PFSK-1 (cell line): ENCODE measurements around the gene RBMS3.

ENCODE experiments used
- FOXP2 ChIP-seq: optimal IDR thresholded peaks from 2 replicates; pipeline ENCODE3; 2011; ENCODE audit warnings: borderline replicate concordance, control low read depth, inconsistent platforms; ENCODE audit not compliant: insufficient read depth; ENCODE audit errors: extremely low read length, extremely low read depth
- POLR2AphosphoS5 ChIP-seq: IDR thresholded peaks from 2 replicates; pipeline ENCODE4 v1.6.1; 2012; ENCODE audit warnings: low read depth, mild to moderate bottlenecking, control low read depth, low read length, moderate library complexity
- SIN3A ChIP-seq: IDR thresholded peaks from 2 replicates; pipeline ENCODE4 v1.6.1; 2012; ENCODE audit warnings: mild to moderate bottlenecking, low read length, moderate library complexity, borderline replicate concordance; ENCODE audit not compliant: insufficient read depth
- TAF1 ChIP-seq: IDR thresholded peaks from 2 replicates; pipeline ENCODE4 v1.6.1; 2012; ENCODE audit warnings: low read length, control low read depth, borderline replicate concordance; ENCODE audit not compliant: insufficient read depth
- TF ChIP-seq, protein P1 (sequence below), 2 experiments: IDR thresholded peaks; 2 replicates each; pipeline versions ENCODE4 v1.6.1 to v1.8.0; 2011 to 2012; ENCODE audit warnings: low read depth in 2 of 2, low read length in 2 of 2, control low read depth in 1 of 2, inconsistent platforms in 1 of 2, mild to moderate bottlenecking in 1 of 2, moderate library complexity in 1 of 2; ENCODE audit not compliant: insufficient read depth in 1 of 2

RBMS3 gene

DNA sequence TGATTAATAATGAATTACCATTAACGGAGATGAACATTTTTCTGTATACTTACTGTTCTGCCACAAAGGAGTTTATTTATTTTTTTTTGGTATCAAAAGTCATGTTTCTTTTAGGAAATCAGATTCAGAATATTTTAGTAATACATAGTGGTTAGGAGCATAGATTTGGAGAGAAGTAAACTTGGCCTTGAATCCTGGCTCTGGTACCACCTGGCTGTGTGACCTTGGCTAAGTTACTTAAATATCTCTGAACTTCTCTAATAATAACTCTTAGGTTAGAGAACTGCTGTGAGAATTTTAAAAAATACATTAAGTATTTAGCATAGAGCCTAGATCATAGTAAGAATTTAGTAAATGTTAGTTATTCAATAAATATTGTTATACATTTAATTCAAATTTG, 309.1 kb downstream of the RBMS3 start:
- TF ChIP-seq, protein P1, sequence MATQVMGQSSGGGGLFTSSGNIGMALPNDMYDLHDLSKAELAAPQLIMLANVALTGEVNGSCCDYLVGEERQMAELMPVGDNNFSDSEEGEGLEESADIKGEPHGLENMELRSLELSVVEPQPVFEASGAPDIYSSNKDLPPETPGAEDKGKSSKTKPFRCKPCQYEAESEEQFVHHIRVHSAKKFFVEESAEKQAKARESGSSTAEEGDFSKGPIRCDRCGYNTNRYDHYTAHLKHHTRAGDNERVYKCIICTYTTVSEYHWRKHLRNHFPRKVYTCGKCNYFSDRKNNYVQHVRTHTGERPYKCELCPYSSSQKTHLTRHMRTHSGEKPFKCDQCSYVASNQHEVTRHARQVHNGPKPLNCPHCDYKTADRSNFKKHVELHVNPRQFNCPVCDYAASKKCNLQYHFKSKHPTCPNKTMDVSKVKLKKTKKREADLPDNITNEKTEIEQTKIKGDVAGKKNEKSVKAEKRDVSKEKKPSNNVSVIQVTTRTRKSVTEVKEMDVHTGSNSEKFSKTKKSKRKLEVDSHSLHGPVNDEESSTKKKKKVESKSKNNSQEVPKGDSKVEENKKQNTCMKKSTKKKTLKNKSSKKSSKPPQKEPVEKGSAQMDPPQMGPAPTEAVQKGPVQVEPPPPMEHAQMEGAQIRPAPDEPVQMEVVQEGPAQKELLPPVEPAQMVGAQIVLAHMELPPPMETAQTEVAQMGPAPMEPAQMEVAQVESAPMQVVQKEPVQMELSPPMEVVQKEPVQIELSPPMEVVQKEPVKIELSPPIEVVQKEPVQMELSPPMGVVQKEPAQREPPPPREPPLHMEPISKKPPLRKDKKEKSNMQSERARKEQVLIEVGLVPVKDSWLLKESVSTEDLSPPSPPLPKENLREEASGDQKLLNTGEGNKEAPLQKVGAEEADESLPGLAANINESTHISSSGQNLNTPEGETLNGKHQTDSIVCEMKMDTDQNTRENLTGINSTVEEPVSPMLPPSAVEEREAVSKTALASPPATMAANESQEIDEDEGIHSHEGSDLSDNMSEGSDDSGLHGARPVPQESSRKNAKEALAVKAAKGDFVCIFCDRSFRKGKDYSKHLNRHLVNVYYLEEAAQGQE (IDR thresholded peaks at IDR 0.05; ENCODE audit: insufficient read depth in 1 of 2, low read depth in 2 of 2, low read length in 2 of 2), result no peak
- TF ChIP-seq SIN3A (no peak), TAF1 (no peak), POLR2AphosphoS5 (no peak), FOXP2 (no peak)

DNA sequence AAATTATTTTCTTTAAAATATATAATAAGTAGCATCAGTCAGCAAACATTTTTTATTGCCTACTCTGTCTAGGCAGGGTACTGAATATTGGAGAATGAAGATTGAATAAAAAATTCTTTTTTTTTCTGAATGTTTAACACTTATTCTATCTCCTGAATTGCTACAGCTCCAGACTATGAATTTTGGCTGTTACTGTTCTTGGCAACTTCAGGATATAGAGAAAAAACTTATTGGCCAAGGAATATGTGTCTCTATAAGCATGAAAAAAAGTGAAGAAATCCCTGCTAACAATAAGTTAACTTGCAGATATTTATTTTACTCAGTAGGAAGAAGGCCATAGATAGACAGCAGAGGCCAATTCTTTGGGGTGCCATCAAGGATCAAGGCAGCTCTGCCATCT, 309.6 kb downstream of the RBMS3 start:
- no peak for TF ChIP-seq SIN3A
- TF ChIP-seq POLR2AphosphoS5, result no peak
- TF ChIP-seq, protein P1 (IDR thresholded peaks at IDR 0.05; ENCODE audit: insufficient read depth in 1 of 2, low read depth in 2 of 2, low read length in 2 of 2), result no peak
- TF ChIP-seq TAF1, result no peak

DNA sequence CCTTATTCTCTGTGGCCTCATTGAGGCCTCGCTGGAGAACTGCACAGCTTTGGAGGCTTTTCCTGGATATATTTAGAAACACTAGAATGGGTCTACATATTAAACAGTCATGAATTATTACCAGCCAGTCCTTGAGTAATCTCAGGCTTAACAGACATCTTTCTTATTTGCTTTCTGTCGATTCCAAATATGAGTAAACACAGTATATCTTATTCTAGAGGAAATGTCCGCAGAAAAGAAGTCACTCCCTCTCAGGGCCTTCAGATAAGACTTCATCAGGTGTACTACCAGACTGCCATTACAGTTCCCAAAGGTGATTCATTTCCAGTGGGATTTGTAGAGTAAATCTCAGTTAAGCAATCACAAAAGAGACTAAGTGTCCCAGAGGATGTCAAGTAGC, 310.7 kb downstream of the RBMS3 start:
- TF ChIP-seq FOXP2 (no peak), POLR2AphosphoS5 (no peak), TAF1 (no peak), SIN3A (no peak)
- TF ChIP-seq, protein P1 (IDR thresholded peaks at IDR 0.05; ENCODE audit: insufficient read depth in 1 of 2, low read depth in 2 of 2, low read length in 2 of 2), result no peak

DNA sequence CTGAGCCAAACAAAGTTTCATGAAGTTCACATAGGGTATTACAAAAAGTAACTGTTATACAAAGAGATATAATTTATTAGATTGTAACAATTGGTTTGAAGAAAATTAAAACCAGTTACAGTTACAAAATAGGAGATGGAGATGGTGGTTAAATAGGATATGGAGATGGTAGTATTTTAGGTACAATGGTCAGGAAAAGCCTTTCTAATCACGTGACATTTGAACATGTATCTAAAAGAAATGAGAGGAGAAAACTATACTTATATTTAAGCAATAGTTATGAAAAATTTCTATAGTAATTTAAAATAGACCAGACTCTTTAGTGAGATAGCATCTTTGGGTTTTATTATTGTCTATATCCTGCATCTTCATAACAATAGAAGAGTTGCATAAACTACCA, 312.9 kb downstream of the RBMS3 start:
- no peak for TF ChIP-seq SIN3A
- TF ChIP-seq TAF1, result no peak
- no peak for TF ChIP-seq POLR2AphosphoS5
- TF ChIP-seq, protein P1 (IDR thresholded peaks at IDR 0.05; ENCODE audit: insufficient read depth in 1 of 2, low read depth in 2 of 2, low read length in 2 of 2), result no peak
- no peak for TF ChIP-seq FOXP2

DNA sequence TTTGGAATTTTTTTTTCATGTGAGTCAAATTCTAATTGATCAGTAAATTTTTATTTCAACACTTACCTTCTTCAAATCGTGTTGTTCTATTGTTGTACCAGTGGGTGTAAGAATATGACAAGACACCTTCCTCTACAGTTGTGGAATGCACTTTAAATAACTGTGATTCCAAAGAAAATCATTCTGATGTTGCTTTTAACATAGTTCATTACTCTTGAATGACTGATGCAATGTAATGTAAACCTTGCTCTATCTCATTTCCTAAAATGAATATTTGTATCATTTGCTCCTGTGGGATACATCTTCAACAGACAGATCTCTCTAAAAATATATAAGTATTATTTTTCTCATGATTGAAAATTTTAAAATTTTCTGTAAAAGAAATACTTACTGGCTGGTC, 313.4 kb downstream of the RBMS3 start:
- TF ChIP-seq, protein P1 (IDR thresholded peaks at IDR 0.05; ENCODE audit: insufficient read depth in 1 of 2, low read depth in 2 of 2, low read length in 2 of 2), result no peak
- TF ChIP-seq SIN3A (no peak), FOXP2 (no peak), POLR2AphosphoS5 (no peak), TAF1 (no peak)
